MM.1S (cell line): Measurements from ENCODE around the gene HELQ.

Experiments used
- DNase-seq: peaks from one replicate; pipeline ENCODE4 v3.0.0-alpha.2; 2015
- H2AFZ ChIP-seq: fragments of 300-600 bp; sonication (generic); 2 replicates; pipeline ENCODE4 v1.6.0; 2016; ENCODE audit warnings: antibody characterized with exemption, low read length
- H3F3A ChIP-seq: fragments of 300-600 bp; sonication (generic); 2 replicates; pipeline ENCODE4 v1.6.1; 2016; ENCODE audit warnings: mild to moderate bottlenecking, antibody characterized with exemption, low read length, moderate library complexity, mixed read lengths; ENCODE audit not compliant: insufficient read depth
- H3K27ac ChIP-seq: fragments of 300-600 bp; sonication (generic); 2 replicates; pipeline ENCODE4 v1.5.1; 2016; ENCODE audit warnings: mild to moderate bottlenecking, low read length
- H3K27me3 ChIP-seq: fragments of 300-600 bp; sonication (generic); replicated peaks from 2 replicates; pipeline ENCODE4 v1.6.0; 2016; ENCODE audit warnings: low read length; ENCODE audit not compliant: insufficient read depth
- H3K36me3 ChIP-seq: fragments of 300-600 bp; sonication (generic); replicated peaks from 2 replicates; pipeline ENCODE4 v1.6.1; 2016; ENCODE audit warnings: mild to moderate bottlenecking, low read length, mixed read lengths; ENCODE audit not compliant: insufficient read depth
- H3K4me1 ChIP-seq: fragments of 300-600 bp; sonication (generic); 2 replicates; pipeline ENCODE4 v1.6.1; 2016; ENCODE audit warnings: low read length, mixed read lengths
- H3K4me2 ChIP-seq: fragments of 300-600 bp; sonication (generic); 2 replicates; pipeline ENCODE4 v1.6.0; 2016; ENCODE audit warnings: low read depth, low read length
- H3K4me3 ChIP-seq: fragments of 300-600 bp; sonication (generic); 2 replicates; pipeline ENCODE4 v1.5.1; 2016; ENCODE audit warnings: low read length, mixed read lengths
- H3K79me2 ChIP-seq: fragments of 300-600 bp; sonication (generic); 2 replicates; pipeline ENCODE4 v1.6.1; 2016; ENCODE audit warnings: mixed run types, low read length, mixed read lengths
- H3K9ac ChIP-seq: fragments of 300-600 bp; sonication (generic); 2 replicates; pipeline ENCODE4 v1.6.1; 2016; ENCODE audit warnings: low read length, mixed read lengths
- H3K9me2 ChIP-seq: fragments of 300-600 bp; sonication (generic); replicated peaks from 2 replicates; pipeline ENCODE4 v1.6.1; 2016; ENCODE audit warnings: mild to moderate bottlenecking, low read length, mixed read lengths; ENCODE audit not compliant: insufficient read depth
- H3K9me3 ChIP-seq: fragments of 300-600 bp; sonication (generic); replicated peaks from 2 replicates; pipeline ENCODE4 v1.6.1; 2016; ENCODE audit warnings: mild to moderate bottlenecking, low read length, mixed read lengths; ENCODE audit not compliant: insufficient read depth
- H4K20me1 ChIP-seq: fragments of 300-600 bp; sonication (generic); 2 replicates; pipeline ENCODE4 v1.6.1; 2016; ENCODE audit warnings: mild to moderate bottlenecking, low read length, moderate library complexity, mixed read lengths; ENCODE audit not compliant: insufficient read depth
- CTCF ChIP-seq: fragments of 300-600 bp; sonication (generic); IDR thresholded peaks from 2 replicates; pipeline ENCODE4 v1.5.1; 2016; ENCODE audit warnings: antibody characterized with exemption, low read length, mixed read lengths
- EZH2 ChIP-seq: fragments of 300-600 bp; sonication (generic); optimal IDR thresholded peaks from 2 replicates; pipeline ENCODE3; 2017; ENCODE audit warnings: low read depth, mild to moderate bottlenecking, antibody characterized with exemption, low read length, mixed read lengths
- EZH2phosphoT487 ChIP-seq: fragments of 300-600 bp; sonication (generic); IDR thresholded peaks from 2 replicates; pipeline ENCODE4 v1.6.1; 2018; ENCODE audit warnings: antibody characterized with exemption, low read length

HELQ gene

DNA sequence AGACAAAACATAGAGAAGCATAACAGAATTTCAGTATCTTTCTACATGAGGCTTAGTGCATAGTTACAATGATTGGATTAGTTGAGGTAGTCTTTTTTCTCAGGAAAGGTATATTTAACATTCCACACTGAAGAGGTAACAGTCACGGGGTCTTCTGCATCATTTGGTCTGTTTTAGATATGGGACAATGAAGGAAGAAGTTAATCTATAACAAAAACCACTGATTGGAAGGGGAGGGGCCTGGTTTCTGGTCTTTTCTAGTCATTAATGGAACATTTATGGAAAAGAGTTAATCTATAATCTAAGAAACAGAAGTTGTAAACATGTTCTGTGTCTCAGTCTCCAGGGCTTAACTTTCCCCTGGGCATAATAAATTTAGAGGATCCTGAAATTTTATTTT lies 83.7 kb downstream of the HELQ start:
- H3K4me2 ChIP-seq: no peak overlapping the region
- no peaks in the 10 kb centered on the region for H3K79me2 ChIP-seq
- H3K4me1 ChIP-seq: peaks cover 10% of the 10 kb centered on the region
- no peak overlapping the region for H3K9ac ChIP-seq
- DNase-seq: no peak
- TF ChIP-seq EZH2 (no peak), EZH2phosphoT487 (no peak), CTCF (no peak)
- no peaks in the 10 kb centered on the region for H3K9me2 ChIP-seq
- H4K20me1 ChIP-seq: no peaks in the 10 kb centered on the region
- no peaks in the 10 kb centered on the region for H3K27me3 ChIP-seq
- H3K4me3 ChIP-seq: no peak overlapping the region
- H3K9me3 ChIP-seq: no peaks in the 10 kb centered on the region
- H3K36me3 ChIP-seq: no peaks in the 10 kb centered on the region
- H3K27ac ChIP-seq: no peak overlapping the region
- H2AFZ ChIP-seq: no peak overlapping the region
- H3F3A ChIP-seq: no peaks in the 10 kb centered on the region

- H3K9me3 ChIP-seq: no peaks in the 10 kb centered on the region
- H3K4me2 ChIP-seq: no peak overlapping the region
- H3K27me3 ChIP-seq: no peaks in the 10 kb centered on the region
- no peak overlapping the region for H3K4me3 ChIP-seq
- TF ChIP-seq CTCF: no peak
- TF ChIP-seq EZH2: no peak
- no peak for TF ChIP-seq EZH2phosphoT487
- H3K4me1 ChIP-seq: peaks cover 10% of the 10 kb centered on the region
- DNase-seq: no peak
- no peak overlapping the region for H2AFZ ChIP-seq
- H4K20me1 ChIP-seq: no peaks in the 10 kb centered on the region
- H3F3A ChIP-seq: no peaks in the 10 kb centered on the region
- H3K9me2 ChIP-seq: no peaks in the 10 kb centered on the region
- H3K36me3 ChIP-seq: no peaks in the 10 kb centered on the region
- no peaks in the 10 kb centered on the region for H3K79me2 ChIP-seq
- no peak overlapping the region for H3K9ac ChIP-seq
- H3K27ac ChIP-seq: no peak overlapping the region
Observed at GRCh38 chr4:83371235-83371634, 84.4 kb downstream of the HELQ start.

- Histone ChIP-seq H3K27ac (no peak overlapping the region), H3K9me3 (no peaks in the 10 kb centered on the region), H3K4me3 (no peak overlapping the region), H3F3A (no peaks in the 10 kb centered on the region), H2AFZ (no peak overlapping the region), H4K20me1 (no peaks in the 10 kb centered on the region), H3K79me2 (no peaks in the 10 kb centered on the region), H3K27me3 (no peaks in the 10 kb centered on the region), H3K4me2 (no peak overlapping the region), H3K9ac (no peak overlapping the region), H3K36me3 (no peaks in the 10 kb centered on the region), H3K4me1 (peaks cover 10% of the 10 kb centered on the region), H3K9me2 (no peaks in the 10 kb centered on the region)
- TF ChIP-seq EZH2: no peak
- no peak for TF ChIP-seq CTCF
- TF ChIP-seq EZH2phosphoT487: no peak
- no peak for DNase-seq
Observed at GRCh38 chr4:83370640-83370906, 85.0 kb downstream of the HELQ start.
